ENCODE results near the gene KHDRBS1.

Gene KHDRBS1

DNA sequence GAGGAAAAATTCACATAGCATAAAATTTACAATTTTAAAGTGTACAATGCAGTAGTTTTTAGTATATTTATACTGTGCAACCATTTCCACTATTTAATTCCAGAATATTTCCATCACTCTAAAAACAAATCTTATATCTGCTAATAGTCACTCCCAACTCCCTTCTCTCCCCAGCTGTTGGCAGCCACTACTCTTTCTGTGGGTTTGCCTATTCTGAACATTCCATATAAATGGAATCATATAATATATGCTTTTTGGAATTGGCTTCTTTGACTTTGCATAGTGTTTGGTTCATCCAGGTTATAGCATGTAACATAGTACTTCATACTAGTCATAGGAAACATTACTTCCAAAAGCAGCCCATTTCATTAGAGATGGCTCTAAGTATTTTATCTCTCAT lies 34.0 kb downstream of the KHDRBS1 start:
- TF ChIP-seq, protein P1, sequence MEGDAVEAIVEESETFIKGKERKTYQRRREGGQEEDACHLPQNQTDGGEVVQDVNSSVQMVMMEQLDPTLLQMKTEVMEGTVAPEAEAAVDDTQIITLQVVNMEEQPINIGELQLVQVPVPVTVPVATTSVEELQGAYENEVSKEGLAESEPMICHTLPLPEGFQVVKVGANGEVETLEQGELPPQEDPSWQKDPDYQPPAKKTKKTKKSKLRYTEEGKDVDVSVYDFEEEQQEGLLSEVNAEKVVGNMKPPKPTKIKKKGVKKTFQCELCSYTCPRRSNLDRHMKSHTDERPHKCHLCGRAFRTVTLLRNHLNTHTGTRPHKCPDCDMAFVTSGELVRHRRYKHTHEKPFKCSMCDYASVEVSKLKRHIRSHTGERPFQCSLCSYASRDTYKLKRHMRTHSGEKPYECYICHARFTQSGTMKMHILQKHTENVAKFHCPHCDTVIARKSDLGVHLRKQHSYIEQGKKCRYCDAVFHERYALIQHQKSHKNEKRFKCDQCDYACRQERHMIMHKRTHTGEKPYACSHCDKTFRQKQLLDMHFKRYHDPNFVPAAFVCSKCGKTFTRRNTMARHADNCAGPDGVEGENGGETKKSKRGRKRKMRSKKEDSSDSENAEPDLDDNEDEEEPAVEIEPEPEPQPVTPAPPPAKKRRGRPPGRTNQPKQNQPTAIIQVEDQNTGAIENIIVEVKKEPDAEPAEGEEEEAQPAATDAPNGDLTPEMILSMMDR (conservative IDR thresholded peaks at IDR 0.05; ENCODE audit: low read length), result no peak
- peak; percentile 29 for DNase-seq (ENCODE audit: low read depth)
- H3K4me3 ChIP-seq (ENCODE audit: low read length), result no peak overlapping the region

- no peak overlapping the region for H3K4me3 ChIP-seq (ENCODE audit: low read length)
- no peak for DNase-seq (ENCODE audit: low read depth)
- TF ChIP-seq, protein P1 (conservative IDR thresholded peaks at IDR 0.05; ENCODE audit: low read length), result no peak
These were observed 34.8 kb downstream of the KHDRBS1 start for GRCh38 chr1:32048440-32048839.

GRCh38 chr1:32051706-32052105 lies 38.0 kb downstream of the KHDRBS1 start:
- TF ChIP-seq, protein P1 (conservative IDR thresholded peaks at IDR 0.05; ENCODE audit: low read length), result no peak
- no peak overlapping the region for H3K4me3 ChIP-seq (ENCODE audit: low read length)
- DNase-seq (ENCODE audit: low read depth), result no peak

DNA sequence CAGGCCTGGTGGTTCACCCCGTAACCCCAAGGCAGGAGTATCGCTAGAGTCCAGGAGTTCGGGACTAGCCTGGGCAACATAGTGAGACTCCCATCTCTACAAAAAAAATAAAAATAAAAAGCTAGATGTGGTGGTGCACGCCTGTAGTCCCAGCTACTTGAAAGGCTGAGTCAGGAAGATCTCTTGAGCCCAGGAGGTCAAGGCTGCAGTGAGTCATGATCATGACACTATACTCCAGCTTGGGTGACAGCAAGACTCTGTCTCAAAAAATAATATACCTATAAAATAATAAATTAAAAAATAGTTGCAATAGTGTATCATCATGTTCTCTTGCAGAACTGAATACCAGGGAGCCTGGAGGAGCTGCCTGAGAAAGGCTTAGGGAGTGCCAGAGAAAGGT lies 39.2 kb downstream of the KHDRBS1 start:
- no peak for DNase-seq (ENCODE audit: low read depth)
- H3K4me3 ChIP-seq (ENCODE audit: low read length), result no peak overlapping the region
- TF ChIP-seq, protein P1 (conservative IDR thresholded peaks at IDR 0.05; ENCODE audit: low read length), result no peak

DNA sequence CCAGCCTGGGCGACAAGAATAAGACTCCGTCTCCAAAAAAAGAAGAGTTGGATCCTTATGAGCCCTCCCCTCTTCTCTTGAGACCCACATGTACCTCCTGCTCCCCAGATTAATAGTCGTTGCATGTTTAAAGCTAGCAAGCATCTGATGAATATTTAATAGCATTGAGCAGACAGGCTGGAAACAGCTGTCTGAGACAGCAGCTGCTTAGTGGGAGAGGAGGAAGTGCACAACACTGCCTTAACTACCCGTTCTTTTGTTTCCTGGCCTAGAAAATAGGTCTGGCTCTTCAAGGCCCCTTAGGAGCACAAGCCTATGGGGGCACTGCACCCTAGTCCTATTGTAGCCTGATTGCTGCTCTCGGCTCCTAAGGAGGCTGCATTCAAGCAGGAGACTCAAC lies 41.7 kb downstream of the KHDRBS1 start:
- H3K4me3 ChIP-seq (ENCODE audit: low read length), result no peak overlapping the region
- TF ChIP-seq, protein P1 (conservative IDR thresholded peaks at IDR 0.05; ENCODE audit: low read length), result no peak
- DNase-seq (ENCODE audit: low read depth), result no peak

GRCh38 chr1:32056598-32056997 lies 42.9 kb downstream of the KHDRBS1 start:
- H3K4me3 ChIP-seq (ENCODE audit: low read length), result no peak overlapping the region
- no peak for DNase-seq (ENCODE audit: low read depth)
- TF ChIP-seq, protein P1 (conservative IDR thresholded peaks at IDR 0.05; ENCODE audit: low read length), result no peak

GRCh38 chr1:32060914-32061313 lies 47.2 kb downstream of the KHDRBS1 start:
- H3K4me3 ChIP-seq (ENCODE audit: low read length), result no peak overlapping the region
- DNase-seq (ENCODE audit: low read depth), result no peak

More at GRCh38 chr1:32060914-32061313, 47.2 kb downstream of the KHDRBS1 start:
- TF ChIP-seq, protein P1 (conservative IDR thresholded peaks at IDR 0.05; ENCODE audit: low read length), result no peak

Measured in AG10803 (cell line).